DND-41 (cell line): ENCODE results near the gene ROCK2.

Experiments used
- EZH2 ChIP-seq: IDR thresholded peaks from 3 replicates; pipeline ENCODE4 v1.6.1; 2012; ENCODE audit warnings: borderline replicate concordance, low read depth, mild to moderate bottlenecking, moderate library complexity, low read length, inconsistent platforms; ENCODE audit not compliant: severe bottlenecking
- TF ChIP-seq, protein P1 (sequence below): IDR thresholded peaks from 2 replicates; pipeline ENCODE4 v1.5.1; 2012; ENCODE audit warnings: borderline replicate concordance, low read length, moderate library complexity, mild to moderate bottlenecking; ENCODE audit not compliant: poor library complexity, severe bottlenecking; ENCODE audit errors: extremely low read depth

DNA sequence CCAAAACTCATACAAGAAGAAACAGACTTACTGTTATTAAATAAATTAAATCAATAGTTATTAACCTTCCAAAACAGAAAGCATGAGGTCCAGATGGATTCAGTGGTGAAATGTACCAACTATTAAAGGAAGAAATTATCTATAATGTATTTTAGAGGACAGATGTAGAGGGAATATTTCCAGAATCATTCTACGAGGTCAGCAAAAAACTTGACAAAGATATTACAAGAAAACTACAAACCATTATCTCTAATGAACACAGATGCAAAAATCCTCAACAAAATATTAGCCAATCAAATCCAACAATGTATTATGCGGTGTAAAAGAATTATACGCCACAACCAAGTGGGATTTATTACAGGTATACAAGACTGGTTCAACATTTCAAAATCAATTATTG lies 63.7 kb downstream of the ROCK2 start:
- TF ChIP-seq, protein P1, sequence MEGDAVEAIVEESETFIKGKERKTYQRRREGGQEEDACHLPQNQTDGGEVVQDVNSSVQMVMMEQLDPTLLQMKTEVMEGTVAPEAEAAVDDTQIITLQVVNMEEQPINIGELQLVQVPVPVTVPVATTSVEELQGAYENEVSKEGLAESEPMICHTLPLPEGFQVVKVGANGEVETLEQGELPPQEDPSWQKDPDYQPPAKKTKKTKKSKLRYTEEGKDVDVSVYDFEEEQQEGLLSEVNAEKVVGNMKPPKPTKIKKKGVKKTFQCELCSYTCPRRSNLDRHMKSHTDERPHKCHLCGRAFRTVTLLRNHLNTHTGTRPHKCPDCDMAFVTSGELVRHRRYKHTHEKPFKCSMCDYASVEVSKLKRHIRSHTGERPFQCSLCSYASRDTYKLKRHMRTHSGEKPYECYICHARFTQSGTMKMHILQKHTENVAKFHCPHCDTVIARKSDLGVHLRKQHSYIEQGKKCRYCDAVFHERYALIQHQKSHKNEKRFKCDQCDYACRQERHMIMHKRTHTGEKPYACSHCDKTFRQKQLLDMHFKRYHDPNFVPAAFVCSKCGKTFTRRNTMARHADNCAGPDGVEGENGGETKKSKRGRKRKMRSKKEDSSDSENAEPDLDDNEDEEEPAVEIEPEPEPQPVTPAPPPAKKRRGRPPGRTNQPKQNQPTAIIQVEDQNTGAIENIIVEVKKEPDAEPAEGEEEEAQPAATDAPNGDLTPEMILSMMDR, result no peak
- TF ChIP-seq EZH2, result no peak
